WERI-Rb-1 (cell line): ENCODE measurements around the gene MLX.
"Not testable (repeated sequence)": the region's sequence is repeated elsewhere in the genome, so short reads cannot be mapped to it uniquely, and the experiment has no call there.

Experiments used
- DNase-seq: peaks from one replicate; pipeline ENCODE4 v3.0.0-alpha.2; 2020
- H3K27ac ChIP-seq: fragments of 250-450 bp; sonication (Bioruptor Pico); 2 replicates; pipeline ENCODE4 v1.5.1; 2020; ENCODE audit warnings: mild to moderate bottlenecking, moderate library complexity
- H3K27me3 ChIP-seq: fragments of 250-450 bp; sonication (Bioruptor Pico); 2 replicates; pipeline ENCODE4 v1.5.1; 2021; ENCODE audit warnings: mild to moderate bottlenecking, low read depth, moderate library complexity; ENCODE audit not compliant: insufficient read depth, severe bottlenecking
- H3K36me3 ChIP-seq: fragments of 250-450 bp; sonication (Bioruptor Pico); 2 replicates; pipeline ENCODE4 v1.5.1; 2020; ENCODE audit warnings: mild to moderate bottlenecking, moderate library complexity
- H3K4me3 ChIP-seq: 2 replicates; pipeline ENCODE4 v1.5.1; 2011; ENCODE audit warnings: low read depth, mild to moderate bottlenecking, control low read depth, low read length
- H3K9me3 ChIP-seq: fragments of 250-450 bp; sonication (Bioruptor Pico); 2 replicates; pipeline ENCODE4 v1.5.1; 2021; ENCODE audit warnings: mild to moderate bottlenecking, moderate library complexity; ENCODE audit not compliant: severe bottlenecking
- CTCF ChIP-seq: IDR thresholded peaks from 2 replicates; pipeline ENCODE4 v1.5.1; 2011; ENCODE audit warnings: low read depth, mild to moderate bottlenecking, control low read depth, inconsistent platforms, low read length

MLX gene

GRCh38 chr17:42603318-42603717, 36.4 kb downstream of the MLX start:
- Histone ChIP-seq H3K27ac (no peak overlapping the region), H3K36me3 (peaks cover 5% of the 10 kb centered on the region; the same call in 1 of the 2 replicates), H3K4me3 (no peak overlapping the region), H3K27me3 (no peaks in the 10 kb centered on the region), H3K9me3 (no peaks in the 10 kb centered on the region)
- no peak for DNase-seq
- no peak for TF ChIP-seq CTCF

GRCh38 chr17:42607769-42608168, 40.9 kb downstream of the MLX start:
- no peak for DNase-seq
- H3K36me3 ChIP-seq: peaks cover 24% of the 10 kb centered on the region
- H3K27ac ChIP-seq: no peak overlapping the region
- no peaks in the 10 kb centered on the region for H3K27me3 ChIP-seq
- H3K9me3 ChIP-seq: no peaks in the 10 kb centered on the region
- no peak for TF ChIP-seq CTCF
- H3K4me3 ChIP-seq: peak overlapping the region; percentile 91

- Histone ChIP-seq H3K4me3 (peak overlapping the region; percentile 91), H3K27me3 (no peaks in the 10 kb centered on the region), H3K9me3 (no peaks in the 10 kb centered on the region), H3K27ac (peak overlapping the region; percentile 80), H3K36me3 (peaks cover 32% of the 10 kb centered on the region)
- DNase-seq: no peak
- no peak for TF ChIP-seq CTCF
Measured at GRCh38 chr17:42608305-42609181, 41.6 kb downstream of the MLX start.

- H3K36me3 ChIP-seq: peaks cover 36% of the 10 kb centered on the region
- TF ChIP-seq CTCF: peak; percentile 23; the same call in 1 of the 2 replicates
- DNase-seq: peak; percentile 100
- H3K4me3 ChIP-seq: peak within 1 kb of the TSS; percentile 91
- no peaks in the 10 kb centered on the region for H3K27me3 ChIP-seq
- H3K27ac ChIP-seq: peak within 1 kb of the TSS; percentile 84
- H3K9me3 ChIP-seq: no peaks in the 10 kb centered on the region
Measured at GRCh38 chr17:42609182-42609813, 42.4 kb downstream of the MLX start, which contains the start of the genes RETREG3 and TUBG1. RETREG3 (minus strand) TSS chr17:42609374; CDS start chr17:42609324, 50 bp downstream. TUBG1 (plus strand) TSS chr17:42609683; CDS start chr17:42609738, 55 bp downstream.

GRCh38 chr17:42609814-42610801, 43.2 kb downstream of the MLX start:
- H3K27me3 ChIP-seq, H3K9me3 ChIP-seq: not testable (repeated sequence)
- DNase-seq: peak; percentile 69
- H3K4me3 ChIP-seq: peak overlapping the region; percentile 91
- peaks cover 44% of the 10 kb centered on the region for H3K36me3 ChIP-seq
- peak overlapping the region; percentile 84 for H3K27ac ChIP-seq
